Hematopoietic multipotent progenitor cell treated with erythropoietin and hydrocortisone succinate and interleukin-3 and kit ligand, for 17 days (in vitro differentiated cells): ENCODE results near the gene PAPPA2.
"Not testable (repeated sequence)": the region's sequence is repeated elsewhere in the genome, so short reads cannot be mapped to it uniquely, and the experiment has no call there.

ENCODE experiments used
- DNase-seq: peaks from one replicate; pipeline ENCODE4 v3.0.0-alpha.2; 2015; ENCODE audit warnings: low spot score

Gene PAPPA2

GRCh38 chr1:176462674-176463378, at the start of gene PAPPA2:
TSS of gene PAPPA2 (plus strand) at chr1:176463175. CDS start at chr1:176556323, 93,148 bp downstream.
- DNase-seq = no peak

GRCh38 chr1:176416777-176417176, 46.2 kb upstream of the PAPPA2 start:
- DNase-seq = no peak

- not testable (repeated sequence) for DNase-seq
Observed at GRCh38 chr1:176419608-176420007, 43.4 kb upstream of the PAPPA2 start.

- DNase-seq = no peak
Observed at GRCh38 chr1:176434234-176434633, 28.7 kb upstream of the PAPPA2 start.

- DNase-seq = no peak
Observed at GRCh38 chr1:176436251-176436650, 26.7 kb upstream of the PAPPA2 start.

- DNase-seq = no peak
Observed at GRCh38 chr1:176440176-176440575, 22.8 kb upstream of the PAPPA2 start.

- DNase-seq = no peak
Observed at GRCh38 chr1:176444286-176444685, 18.7 kb upstream of the PAPPA2 start.

- DNase-seq = no peak
Observed at GRCh38 chr1:176445402-176445801, 17.6 kb upstream of the PAPPA2 start.

- no peak for DNase-seq
Observed at GRCh38 chr1:176448340-176448739, 14.6 kb upstream of the PAPPA2 start.

GRCh38 chr1:176450526-176450925, 12.4 kb upstream of the PAPPA2 start:
- no peak for DNase-seq

GRCh38 chr1:176451741-176452140, 11.2 kb upstream of the PAPPA2 start:
- DNase-seq = not testable (repeated sequence)

- DNase-seq = no peak
Observed at GRCh38 chr1:176456795-176457194, 6.2 kb upstream of the PAPPA2 start.

- DNase-seq = no peak
Observed at GRCh38 chr1:176460544-176461336, 2.2 kb upstream of the PAPPA2 start.

GRCh38 chr1:176461576-176461975, 1.4 kb upstream of the PAPPA2 start:
- DNase-seq = no peak

GRCh38 chr1:176466514-176466913, 3.5 kb downstream of the PAPPA2 start:
- no peak for DNase-seq

- no peak for DNase-seq
Observed at GRCh38 chr1:176469450-176470010, 6.6 kb downstream of the PAPPA2 start.

GRCh38 chr1:176471338-176472121, 8.6 kb downstream of the PAPPA2 start:
- DNase-seq = no peak

GRCh38 chr1:176479971-176480370, 17.0 kb downstream of the PAPPA2 start:
- DNase-seq = no peak

GRCh38 chr1:176480750-176481149, 17.8 kb downstream of the PAPPA2 start:
- DNase-seq = no peak

- no peak for DNase-seq
Observed at GRCh38 chr1:176485083-176485482, 22.1 kb downstream of the PAPPA2 start.

- no peak for DNase-seq
Observed at GRCh38 chr1:176494436-176494835, 31.5 kb downstream of the PAPPA2 start.

- DNase-seq = no peak
Observed at GRCh38 chr1:176499671-176500070, 36.7 kb downstream of the PAPPA2 start.
